ENCODE results near the gene NOS1AP.

Gene NOS1AP

GRCh38 chr1:162328512-162328911, 259.0 kb downstream of the NOS1AP start:
- TF ChIP-seq OSR1 (CRISPR knock-in tag; IDR thresholded peaks at IDR 0.05) (no peak), TCF4 (CRISPR knock-in tag; IDR thresholded peaks at IDR 0.05; ENCODE audit: borderline replicate concordance) (no peak), BACH2 (CRISPR knock-in tag; IDR thresholded peaks at IDR 0.05; ENCODE audit: borderline replicate concordance) (no peak), POU6F1 (CRISPR knock-in tag; IDR thresholded peaks at IDR 0.05; ENCODE audit: borderline replicate concordance, low read depth) (no peak), TOX (CRISPR knock-in tag; IDR thresholded peaks at IDR 0.05; ENCODE audit: borderline replicate concordance) (no peak), ZNF565 (CRISPR knock-in tag; conservative IDR thresholded peaks at IDR 0.05; ENCODE audit: low read depth) (no peak), ZC3H10 (CRISPR knock-in tag; IDR thresholded peaks at IDR 0.05) (no peak), ESRRG (CRISPR knock-in tag; IDR thresholded peaks at IDR 0.05) (no peak)
- no peak for ATAC-seq

GRCh38 chr1:162329826-162330225, 260.3 kb downstream of the NOS1AP start:
- ATAC-seq = no peak
- no peak for TF ChIP-seq ZFP3 (CRISPR knock-in tag; IDR thresholded peaks at IDR 0.05)
- TF ChIP-seq ZFP30 (CRISPR knock-in tag; IDR thresholded peaks at IDR 0.05) = no peak
- no peak for TF ChIP-seq OSR1 (CRISPR knock-in tag; IDR thresholded peaks at IDR 0.05)

- TF ChIP-seq POU6F1 (CRISPR knock-in tag; IDR thresholded peaks at IDR 0.05; ENCODE audit: borderline replicate concordance, low read depth) (no peak), BACH2 (CRISPR knock-in tag; IDR thresholded peaks at IDR 0.05; ENCODE audit: borderline replicate concordance) (no peak), ZC3H10 (CRISPR knock-in tag; IDR thresholded peaks at IDR 0.05) (no peak), PATZ1 (CRISPR knock-in tag; IDR thresholded peaks at IDR 0.05; ENCODE audit: borderline replicate concordance) (no peak), GLIS3 (CRISPR knock-in tag; IDR thresholded peaks at IDR 0.05) (no peak), TOX (CRISPR knock-in tag; IDR thresholded peaks at IDR 0.05; ENCODE audit: borderline replicate concordance) (no peak), CSDC2 (CRISPR knock-in tag; IDR thresholded peaks at IDR 0.05) (no peak), ZNF8 (CRISPR knock-in tag; IDR thresholded peaks at IDR 0.05) (no peak), PPARA (CRISPR knock-in tag; IDR thresholded peaks at IDR 0.05; ENCODE audit: borderline replicate concordance) (no peak), CSRNP3 (CRISPR knock-in tag; IDR thresholded peaks at IDR 0.05) (no peak), ESRRG (CRISPR knock-in tag; IDR thresholded peaks at IDR 0.05) (no peak), ZFP3 (CRISPR knock-in tag; IDR thresholded peaks at IDR 0.05) (no peak), ZNF565 (CRISPR knock-in tag; conservative IDR thresholded peaks at IDR 0.05; ENCODE audit: low read depth) (no peak), ARNTL (CRISPR knock-in tag; IDR thresholded peaks at IDR 0.05; ENCODE audit: borderline replicate concordance, low read depth) (no peak), TCF4 (CRISPR knock-in tag; IDR thresholded peaks at IDR 0.05; ENCODE audit: borderline replicate concordance) (no peak), ZFP30 (CRISPR knock-in tag; IDR thresholded peaks at IDR 0.05) (no peak), ISL1 (CRISPR knock-in tag; IDR thresholded peaks at IDR 0.05) (no peak), ZNF70 (CRISPR knock-in tag; IDR thresholded peaks at IDR 0.05) (no peak), TSHZ2 (CRISPR knock-in tag; IDR thresholded peaks at IDR 0.05) (no peak), CREB5 (CRISPR knock-in tag; IDR thresholded peaks at IDR 0.05; ENCODE audit: low read depth) (no peak)
These were observed 264.5 kb downstream of the NOS1AP start for GRCh38 chr1:162333991-162334390.

More at GRCh38 chr1:162333991-162334390, 264.5 kb downstream of the NOS1AP start:
- ATAC-seq = no peak

Data from SK-N-SH treated with all-trans-retinoic acid at 6 μM for 48 hours (cell line).